Neural progenitor cell (in vitro differentiated cells): ENCODE results near the gene N4BP2. TPM values are rescaled to one million over a fixed set of nuclear protein-coding genes. Genes with fewer than 3 reads are reported as not detected.

Source experiments
- DNase-seq: peaks from one replicate; pipeline ENCODE4 v3.0.0-alpha.2; 2016; ENCODE audit warnings: low spot score
- H2AFZ ChIP-seq: fragments of 200-600 bp; sonication (generic); replicated peaks from 2 replicates; pipeline ENCODE4 v1.6.1; 2016; ENCODE audit warnings: antibody characterized with exemption
- H3F3A ChIP-seq: fragments of 200-600 bp; sonication (generic); 2 replicates; pipeline ENCODE4 v1.6.1; 2016; ENCODE audit warnings: antibody characterized with exemption, low read depth
- H3K27ac ChIP-seq: fragments of 200-600 bp; sonication (generic); 2 replicates; pipeline ENCODE4 v1.5.1; 2016; ENCODE audit warnings: mild to moderate bottlenecking
- H3K27me3 ChIP-seq: fragments of 200-600 bp; sonication (generic); 2 replicates; pipeline ENCODE4 v1.6.1; 2016; ENCODE audit warnings: mild to moderate bottlenecking, moderate library complexity
- H3K36me3 ChIP-seq: fragments of 200-600 bp; sonication (generic); 2 replicates; pipeline ENCODE4 v1.5.1; 2016
- H3K4me1 ChIP-seq: fragments of 200-600 bp; sonication (generic); 2 replicates; pipeline ENCODE4 v1.6.1; 2016; ENCODE audit warnings: mixed run types
- H3K4me2 ChIP-seq: fragments of 200-600 bp; sonication (generic); 2 replicates; pipeline ENCODE4 v1.6.1; 2016
- H3K4me3 ChIP-seq: fragments of 200-600 bp; sonication (generic); 2 replicates; pipeline ENCODE4 v1.5.1; 2016
- H3K79me2 ChIP-seq: fragments of 200-600 bp; sonication (generic); 2 replicates; pipeline ENCODE4 v1.6.1; 2016; ENCODE audit warnings: low read depth
- H3K9ac ChIP-seq: fragments of 200-600 bp; sonication (generic); 2 replicates; pipeline ENCODE4 v1.6.1; 2016
- H3K9me3 ChIP-seq: fragments of 200-600 bp; sonication (generic); 2 replicates; pipeline ENCODE4 v1.5.1; 2016; ENCODE audit warnings: low read depth
- H4K20me1 ChIP-seq: fragments of 200-600 bp; sonication (generic); 2 replicates; pipeline ENCODE4 v1.6.1; 2016; ENCODE audit warnings: low read depth
- H3K27ac Mint-ChIP-seq: 3 replicates; pipeline ENCODE4 v1.8.0; 2021; ENCODE audit warnings: mixed read lengths
- H3K27me3 Mint-ChIP-seq: 2 replicates; pipeline ENCODE4 v1.8.0; 2022; ENCODE audit warnings: low read depth, mild to moderate bottlenecking, inconsistent platforms, moderate library complexity, mixed read lengths; ENCODE audit not compliant: insufficient read depth
- H3K36me3 Mint-ChIP-seq: 3 replicates; pipeline ENCODE4 v1.8.0; 2021; ENCODE audit warnings: mixed read lengths
- H3K4me1 Mint-ChIP-seq: 3 replicates; pipeline ENCODE4 v1.8.0; 2021; ENCODE audit warnings: mixed read lengths
- H3K4me3 Mint-ChIP-seq: 3 replicates; pipeline ENCODE4 v1.8.0; 2021; ENCODE audit warnings: mild to moderate bottlenecking, moderate library complexity, mixed read lengths
- H3K9me3 Mint-ChIP-seq: 3 replicates; pipeline ENCODE4 v1.8.0; 2020; ENCODE audit warnings: mixed read lengths
- EZH2 ChIP-seq: fragments of 200-600 bp; sonication (generic); IDR thresholded peaks from 2 replicates; pipeline ENCODE4 v1.6.1; 2017; ENCODE audit warnings: antibody characterized with exemption, mild to moderate bottlenecking, moderate library complexity
- EZH2phosphoT487 ChIP-seq: fragments of 200-600 bp; sonication (generic); IDR thresholded peaks from 2 replicates; pipeline ENCODE4 v1.6.1; 2017; ENCODE audit warnings: antibody characterized with exemption
- total RNA-seq: library from RNA; depleted of rRNA; stranded (reverse); fragments of >200 nt; gene quantifications from 2 replicates; pipeline ENCODE4 v1.2.3, GENCODE V29; 2015; ENCODE audit warnings: low replicate concordance
- TF ChIP-seq, protein P1 (sequence below): fragments of 200-600 bp; sonication (generic); IDR thresholded peaks from 2 replicates; pipeline ENCODE4 v1.5.1; 2017; ENCODE audit warnings: antibody characterized with exemption, mild to moderate bottlenecking

The N4BP2 gene
- total RNA-seq, 1 donor from 2014 or later: 80.9 TPM

GRCh38 chr4:40197879-40198689 lies 141.4 kb downstream of the N4BP2 start:
- H3K4me3 Mint-ChIP-seq: peak overlapping the region; percentile 82
- Histone ChIP-seq H3K9me3 (no peaks in the 10 kb centered on the region), H3K4me1 (peaks cover 61% of the 10 kb centered on the region), H3K79me2 (peaks cover 5% of the 10 kb centered on the region), H3K4me2 (peak overlapping the region; percentile 72), H3K4me3 (peak overlapping the region; percentile 43), H3K27me3 (no peaks in the 10 kb centered on the region), H3K9ac (no peak overlapping the region), H3K27ac (no peak overlapping the region), H4K20me1 (no peaks in the 10 kb centered on the region), H2AFZ (no peak overlapping the region), H3K36me3 (no peaks in the 10 kb centered on the region), H3F3A (peaks cover 38% of the 10 kb centered on the region)
- peaks cover 7% of the 10 kb centered on the region for H3K36me3 Mint-ChIP-seq
- peaks cover 7% of the 10 kb centered on the region for H3K27me3 Mint-ChIP-seq
- H3K4me1 Mint-ChIP-seq: peaks cover 62% of the 10 kb centered on the region
- H3K9me3 Mint-ChIP-seq: no peaks in the 10 kb centered on the region
- peak overlapping the region; percentile 62 for H3K27ac Mint-ChIP-seq
- TF ChIP-seq EZH2 (no peak), EZH2phosphoT487 (no peak)
- TF ChIP-seq, protein P1, sequence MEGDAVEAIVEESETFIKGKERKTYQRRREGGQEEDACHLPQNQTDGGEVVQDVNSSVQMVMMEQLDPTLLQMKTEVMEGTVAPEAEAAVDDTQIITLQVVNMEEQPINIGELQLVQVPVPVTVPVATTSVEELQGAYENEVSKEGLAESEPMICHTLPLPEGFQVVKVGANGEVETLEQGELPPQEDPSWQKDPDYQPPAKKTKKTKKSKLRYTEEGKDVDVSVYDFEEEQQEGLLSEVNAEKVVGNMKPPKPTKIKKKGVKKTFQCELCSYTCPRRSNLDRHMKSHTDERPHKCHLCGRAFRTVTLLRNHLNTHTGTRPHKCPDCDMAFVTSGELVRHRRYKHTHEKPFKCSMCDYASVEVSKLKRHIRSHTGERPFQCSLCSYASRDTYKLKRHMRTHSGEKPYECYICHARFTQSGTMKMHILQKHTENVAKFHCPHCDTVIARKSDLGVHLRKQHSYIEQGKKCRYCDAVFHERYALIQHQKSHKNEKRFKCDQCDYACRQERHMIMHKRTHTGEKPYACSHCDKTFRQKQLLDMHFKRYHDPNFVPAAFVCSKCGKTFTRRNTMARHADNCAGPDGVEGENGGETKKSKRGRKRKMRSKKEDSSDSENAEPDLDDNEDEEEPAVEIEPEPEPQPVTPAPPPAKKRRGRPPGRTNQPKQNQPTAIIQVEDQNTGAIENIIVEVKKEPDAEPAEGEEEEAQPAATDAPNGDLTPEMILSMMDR: no peak
- no peak for DNase-seq

GRCh38 chr4:40199179-40199670 lies 142.6 kb downstream of the N4BP2 start:
- Histone ChIP-seq H3K9ac (no peak overlapping the region), H3K36me3 (no peaks in the 10 kb centered on the region), H3K27me3 (no peaks in the 10 kb centered on the region), H3K4me1 (peaks cover 53% of the 10 kb centered on the region), H3K27ac (no peak overlapping the region), H3F3A (peaks cover 37% of the 10 kb centered on the region), H2AFZ (no peak overlapping the region), H3K9me3 (no peaks in the 10 kb centered on the region), H3K4me3 (no peak overlapping the region), H4K20me1 (no peaks in the 10 kb centered on the region), H3K79me2 (peaks cover 5% of the 10 kb centered on the region), H3K4me2 (peak overlapping the region; percentile 72)
- Mint-ChIP-seq H3K4me3 (peak overlapping the region; percentile 82), H3K4me1 (peaks cover 52% of the 10 kb centered on the region), H3K27ac (no peak overlapping the region), H3K36me3 (peaks cover 9% of the 10 kb centered on the region), H3K9me3 (no peaks in the 10 kb centered on the region), H3K27me3 (peaks cover 7% of the 10 kb centered on the region)
- TF ChIP-seq, protein P1: no peak
- TF ChIP-seq EZH2 (no peak), EZH2phosphoT487 (no peak)
- no peak for DNase-seq

DNA sequence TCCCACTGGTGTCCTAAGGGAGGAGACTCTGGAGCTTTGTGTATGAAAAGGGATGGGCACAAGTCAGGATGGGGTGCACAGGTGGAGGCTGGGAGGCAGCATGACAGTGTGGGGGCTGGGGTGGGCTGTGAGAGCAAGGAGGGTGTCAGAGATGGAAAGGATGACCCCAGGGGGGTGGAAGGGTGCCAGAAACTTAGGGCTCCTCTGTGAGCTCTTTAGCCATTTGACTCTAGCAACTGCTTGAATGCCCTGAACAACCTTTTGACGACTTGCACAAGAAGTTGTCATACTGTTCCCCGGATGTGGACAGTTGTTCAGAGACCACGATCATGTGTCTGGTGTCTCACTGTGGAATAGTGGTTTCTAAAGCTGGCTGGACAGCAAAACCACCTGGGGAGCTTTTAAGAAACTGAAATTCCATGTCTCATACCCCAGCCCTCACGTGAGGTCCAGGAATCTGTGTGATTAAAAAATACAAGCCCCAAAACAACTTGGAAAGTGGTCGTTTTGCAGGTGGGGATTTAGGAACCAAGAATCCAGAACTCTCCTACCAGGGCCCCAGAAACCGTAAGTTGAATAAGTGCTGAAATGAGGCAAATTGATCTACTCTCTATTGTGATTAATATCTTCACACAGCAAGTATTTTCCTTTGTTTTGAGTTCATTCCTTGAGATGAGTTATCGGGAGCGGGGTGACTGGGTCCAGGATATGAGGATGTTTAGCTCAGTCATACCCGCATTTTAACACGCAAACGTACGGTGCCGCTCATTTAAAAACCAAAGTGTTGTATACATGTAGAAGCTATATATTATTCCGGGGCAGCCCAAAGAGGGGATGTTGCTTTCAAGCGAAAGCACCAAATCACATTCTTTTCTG lies 143.6 kb downstream of the N4BP2 start:
- H3K36me3 ChIP-seq: no peaks in the 10 kb centered on the region
- H3K4me3 ChIP-seq: no peak overlapping the region
- H3K27ac ChIP-seq: no peak overlapping the region
- no peaks in the 10 kb centered on the region for H4K20me1 ChIP-seq
- TF ChIP-seq, protein P1: no peak
- TF ChIP-seq EZH2 (no peak), EZH2phosphoT487 (no peak)
- peaks cover 9% of the 10 kb centered on the region for H3K36me3 Mint-ChIP-seq
- peaks cover 53% of the 10 kb centered on the region for H3K4me1 ChIP-seq
- peaks cover 5% of the 10 kb centered on the region for H3K79me2 ChIP-seq
- peaks cover 7% of the 10 kb centered on the region for H3K27me3 Mint-ChIP-seq
- DNase-seq: no peak
- H3K4me2 ChIP-seq: peak overlapping the region; percentile 72
- H3K9me3 Mint-ChIP-seq: no peaks in the 10 kb centered on the region
- H2AFZ ChIP-seq: no peak overlapping the region
- no peaks in the 10 kb centered on the region for H3K27me3 ChIP-seq
- peak overlapping the region; percentile 82 for H3K4me3 Mint-ChIP-seq
- no peak overlapping the region for H3K9ac ChIP-seq
- H3K27ac Mint-ChIP-seq: peak overlapping the region; percentile 80
- H3K4me1 Mint-ChIP-seq: peaks cover 47% of the 10 kb centered on the region
- peaks cover 27% of the 10 kb centered on the region for H3F3A ChIP-seq
- no peaks in the 10 kb centered on the region for H3K9me3 ChIP-seq
